Lower lobe of right lung (tissue), 2 donors: ENCODE results near the gene CTXND2. TPM values are rescaled to one million over a fixed set of nuclear protein-coding genes. Genes with fewer than 3 reads are reported as not detected.
"Not testable (repeated sequence)": the region's sequence is repeated elsewhere in the genome, so short reads cannot be mapped to it uniquely, and the experiment has no call there.

Source experiments
- ATAC-seq, 2 donors: fragments of 200-7000 bp; cut with Tn5 transposase; one replicate each; pipeline ENCODE4 v1.9.1; 2020 to 2022; ENCODE audit warnings: mild to moderate bottlenecking in 2 of 2, moderate library complexity in 2 of 2
- DNase-seq: peaks from one replicate; pipeline ENCODE4 v3.0.0-alpha.2; 2020
- H3K27ac ChIP-seq: fragments of 200-600 bp; one replicate; pipeline ENCODE4 v1.8.0; 2022
- H3K27me3 ChIP-seq: fragments of 200-600 bp; one replicate; pipeline ENCODE4 v1.8.0; 2022; ENCODE audit warnings: low read depth
- H3K36me3 ChIP-seq: fragments of 200-600 bp; one replicate; pipeline ENCODE4 v1.8.0; 2022; ENCODE audit warnings: mild to moderate bottlenecking
- H3K4me1 ChIP-seq: fragments of 200-600 bp; one replicate; pipeline ENCODE4 v1.8.0; 2022
- H3K4me3 ChIP-seq: fragments of 200-600 bp; one replicate; pipeline ENCODE4 v1.8.0; 2022; ENCODE audit warnings: mild to moderate bottlenecking
- H3K9me3 ChIP-seq: fragments of 200-600 bp; one replicate; pipeline ENCODE4 v1.8.0; 2022
- CTCF ChIP-seq: fragments of 200-600 bp; IDR thresholded peaks from one replicate; pipeline ENCODE4 v1.8.0; 2022; ENCODE audit warnings: antibody characterized with exemption, mild to moderate bottlenecking
- intact Hi-C: fragments of 100-400 bp; cut with DNase I; formaldehyde crosslinking; loops from one replicate; pipeline ENCODE4 v1.11.0; 2022
- long read RNA-seq: library from polyadenylated mRNA; unstranded; transcript quantifications from one replicate; pipeline ENCODE4 v2.0.0, GENCODE V29; 2021
- total RNA-seq: library from RNA; stranded (reverse); fragmentation: NEBNext Ultra II Directional; extraction: Animal tissue kit (Norgen Biotek cat#: 25700); gene quantifications from one replicate; pipeline ENCODE4 v1.2.1, GENCODE V29; 2021
- donor health status: DM: no; HTN: yes; CAD: no; lungs with severe emphysema.

Gene CTXND2
- total RNA-seq = not detected
- long read RNA-seq = 0 reads

- Histone ChIP-seq H3K4me1 (peaks cover 2% of the 10 kb centered on the region), H3K36me3 (no peaks in the 10 kb centered on the region), H3K9me3 (no peaks in the 10 kb centered on the region), H3K27me3 (no peaks in the 10 kb centered on the region), H3K27ac (no peak within 1 kb of the TSS), H3K4me3 (no peak within 1 kb of the TSS)
- intact Hi-C loops = no loop called here
- DNase-seq (no peak), ATAC-seq (no peak)
- TF ChIP-seq CTCF = no peak
These were observed at the start of gene CTXND2 for GRCh38 chr1:150887018-150887417. Gene CTXND2 (plus strand): TSS chr1:150887136. CDS start chr1:150912315, 25,179 bp downstream.

GRCh38 chr1:150840850-150841249 is 46.1 kb upstream of the CTXND2 start:
- intact Hi-C loops, ATAC-seq, H3K27me3 ChIP-seq, H3K27ac ChIP-seq, H3K4me3 ChIP-seq, H3K9me3 ChIP-seq, DNase-seq: not testable (repeated sequence)
- Histone ChIP-seq H3K4me1 (peaks cover 13% of the 10 kb centered on the region), H3K36me3 (peaks cover 55% of the 10 kb centered on the region)

GRCh38 chr1:150841626-150842025 is 45.3 kb upstream of the CTXND2 start:
- intact Hi-C loops = no loop called here
- no peak for TF ChIP-seq CTCF
- ATAC-seq (no peak), DNase-seq (no peak)
- Histone ChIP-seq H3K4me1 (peaks cover 13% of the 10 kb centered on the region), H3K36me3 (peaks cover 51% of the 10 kb centered on the region), H3K27me3 (no peaks in the 10 kb centered on the region), H3K9me3 (no peaks in the 10 kb centered on the region), H3K4me3 (no peak overlapping the region), H3K27ac (no peak overlapping the region)

GRCh38 chr1:150842343-150842742 is 44.6 kb upstream of the CTXND2 start:
- H3K9me3 ChIP-seq = no peaks in the 10 kb centered on the region
- peaks cover 50% of the 10 kb centered on the region for H3K36me3 ChIP-seq
- no peak for DNase-seq
- no peak overlapping the region for H3K4me3 ChIP-seq
- no peaks in the 10 kb centered on the region for H3K27me3 ChIP-seq
- intact Hi-C loops = no loop called here
- peaks cover 13% of the 10 kb centered on the region for H3K4me1 ChIP-seq
- H3K27ac ChIP-seq = no peak overlapping the region
- no peak for TF ChIP-seq CTCF
- no peak for ATAC-seq

- ATAC-seq (no peak), DNase-seq (no peak)
- H3K27me3 ChIP-seq = no peaks in the 10 kb centered on the region
- H3K4me3 ChIP-seq = no peak overlapping the region
- peaks cover 13% of the 10 kb centered on the region for H3K4me1 ChIP-seq
- H3K27ac ChIP-seq = no peak overlapping the region
- H3K9me3 ChIP-seq = no peaks in the 10 kb centered on the region
- no peak for TF ChIP-seq CTCF
- intact Hi-C loops = no loop called here
- peaks cover 50% of the 10 kb centered on the region for H3K36me3 ChIP-seq
These were observed 44.0 kb upstream of the CTXND2 start for GRCh38 chr1:150842964-150843363.

- Histone ChIP-seq H3K9me3 (no peaks in the 10 kb centered on the region), H3K36me3 (peaks cover 48% of the 10 kb centered on the region), H3K4me3 (no peak overlapping the region), H3K4me1 (peaks cover 13% of the 10 kb centered on the region), H3K27ac (no peak overlapping the region), H3K27me3 (no peaks in the 10 kb centered on the region)
- DNase-seq (no peak), ATAC-seq (no peak)
- intact Hi-C loops = no loop called here
- no peak for TF ChIP-seq CTCF
These were observed 43.5 kb upstream of the CTXND2 start for GRCh38 chr1:150843474-150843873.
